HepG2 (cell line): ENCODE results near the gene GMEB1. TPM values are rescaled to one million over a fixed set of nuclear protein-coding genes. Genes with fewer than 3 reads are reported as not detected.

ENCODE experiments used
- ATRX ChIP-seq: sonication (generic); formaldehyde crosslinking; IDR thresholded peaks from 2 replicates; pipeline ENCODE4 v1.4.0; 2020; ENCODE audit warnings: missing genetic modification reagents, borderline replicate concordance
- KDM5A ChIP-seq: fragments of 200-600 bp; sonication (generic); IDR thresholded peaks from 2 replicates; pipeline ENCODE4 v1.7.0; 2018; ENCODE audit warnings: antibody characterized with exemption, mild to moderate bottlenecking, low read length, borderline replicate concordance
- MAF1 ChIP-seq: sonication (generic); formaldehyde crosslinking; IDR thresholded peaks from 2 replicates; pipeline ENCODE4 v1.5.0; 2020; ENCODE audit warnings: missing genetic modification reagents, borderline replicate concordance
- PATZ1 ChIP-seq: sonication (generic); formaldehyde crosslinking; IDR thresholded peaks from 2 replicates; pipeline ENCODE4 v1.4.0; 2020; ENCODE audit warnings: missing genetic modification reagents
- POLR2AphosphoS5 ChIP-seq: IDR thresholded peaks from 2 replicates; pipeline ENCODE4 v1.6.1; 2012; ENCODE audit warnings: low read depth, low read length
- REXO4 ChIP-seq: sonication (generic); formaldehyde crosslinking; IDR thresholded peaks from 2 replicates; pipeline ENCODE4 v1.8.0; 2022; ENCODE audit warnings: missing genetic modification reagents, mild to moderate bottlenecking, borderline replicate concordance
- SALL2 ChIP-seq: sonication (generic); formaldehyde crosslinking; IDR thresholded peaks from 2 replicates; pipeline ENCODE4 v1.8.1; 2023; ENCODE audit warnings: mild to moderate bottlenecking, missing genetic modification reagents, inconsistent platforms
- SNAI1 ChIP-seq: sonication (generic); formaldehyde crosslinking; IDR thresholded peaks from 2 replicates; pipeline ENCODE4 v1.5.0; 2020; ENCODE audit warnings: mild to moderate bottlenecking, missing genetic modification reagents, borderline replicate concordance
- ZFP90 ChIP-seq: sonication (generic); formaldehyde crosslinking; IDR thresholded peaks from 2 replicates; pipeline ENCODE4 v1.8.0; 2022; ENCODE audit warnings: missing genetic modification reagents, mild to moderate bottlenecking, inconsistent platforms, borderline replicate concordance
- ZNF335 ChIP-seq: sonication (generic); formaldehyde crosslinking; IDR thresholded peaks from 2 replicates; pipeline ENCODE4 v1.4.0; 2020; ENCODE audit warnings: missing genetic modification reagents
- ZNF33A ChIP-seq: sonication (generic); formaldehyde crosslinking; IDR thresholded peaks from 2 replicates; pipeline ENCODE4 v1.5.1; 2020; ENCODE audit warnings: missing genetic modification reagents, mild to moderate bottlenecking, moderate library complexity, borderline replicate concordance
- ZNF605 ChIP-seq: sonication (generic); formaldehyde crosslinking; IDR thresholded peaks from 2 replicates; pipeline ENCODE4 v1.8.0; 2022; ENCODE audit warnings: mild to moderate bottlenecking, missing genetic modification reagents
- ZNF660 ChIP-seq: sonication (generic); formaldehyde crosslinking; IDR thresholded peaks from 2 replicates; pipeline ENCODE4 v1.5.1; 2020; ENCODE audit warnings: mild to moderate bottlenecking, low read depth, missing genetic modification reagents, borderline replicate concordance
- ZNF672 ChIP-seq: sonication (generic); formaldehyde crosslinking; IDR thresholded peaks from 2 replicates; pipeline ENCODE4 v1.8.1; 2022; ENCODE audit warnings: missing genetic modification reagents
- ZNF850 ChIP-seq: sonication (generic); formaldehyde crosslinking; conservative IDR thresholded peaks from 2 replicates; pipeline ENCODE4 v1.9.0; 2021; ENCODE audit warnings: mild to moderate bottlenecking, missing genetic modification reagents
- polyA plus RNA-seq, 8 experiments: library from polyadenylated mRNA; depleted of rRNA in 3 of 8; stranded (reverse) in 7 of 8; unstranded in 1 of 8; fragments of >200 nt; fragmentation: Illumina TruSeq in 4 of 8; extraction: Trizol in 4 of 8; gene quantifications; 2 replicates each; pipeline versions ENCODE4 v1.2.1 to v1.2.3, GENCODE V29; 2011 to 2016; ENCODE audit warnings: low read depth in 4 of 8, missing spikeins in 1 of 8, mixed read lengths in 1 of 8; ENCODE audit not compliant: insufficient read depth in 1 of 8
- total RNA-seq, 5 experiments: library from RNA; depleted of rRNA; stranded (reverse); fragments of >200 nt; fragmentation: Illumina TruSeq; extraction: Trizol; gene quantifications; 2 replicates each; pipeline ENCODE4 v1.2.3, GENCODE V29; 2016; ENCODE audit warnings: low read depth in 1 of 5
- TF ChIP-seq, protein P1 (sequence below): sonication (generic); formaldehyde crosslinking; IDR thresholded peaks from 2 replicates; pipeline ENCODE4 v1.8.0; 2022; ENCODE audit warnings: mild to moderate bottlenecking, missing genetic modification reagents
- TF ChIP-seq, protein P2 (sequence below): sonication (generic); formaldehyde crosslinking; IDR thresholded peaks from 2 replicates; pipeline ENCODE4 v1.4.0; 2020; ENCODE audit warnings: mild to moderate bottlenecking, missing genetic modification reagents

Gene GMEB1
- total and polyA plus RNA-seq, 2 of the 13 experiments (the other 11 are each of a cell fraction or from before 2014, with no cell fraction given) = 3.0 to 6.0 TPM

DNA sequence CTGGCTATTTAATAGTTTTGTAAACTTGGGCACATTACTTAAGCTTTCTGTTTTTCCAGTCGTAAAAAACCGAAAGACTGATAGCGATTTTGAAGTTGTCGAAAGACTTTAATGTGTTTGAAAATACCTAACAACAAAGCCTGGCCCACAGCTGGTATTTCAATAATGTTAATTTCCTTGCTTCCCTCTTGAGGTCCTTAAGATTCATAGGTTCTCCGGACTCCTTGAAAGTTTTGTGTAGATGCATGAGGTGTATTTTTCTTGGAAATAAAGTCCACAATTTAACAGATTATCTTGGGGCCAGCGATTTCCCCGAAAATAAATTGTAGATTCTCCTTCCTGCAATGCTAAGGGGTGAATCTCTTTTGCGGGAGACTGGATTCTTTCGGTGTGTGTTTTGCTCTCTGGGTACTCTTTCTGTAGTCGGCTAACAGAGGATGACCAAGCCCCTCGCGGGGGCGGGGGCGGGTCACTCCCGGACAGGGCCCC is 67.4 kb downstream of the GMEB1 start (continued):
- TF ChIP-seq SNAI1 (no peak), ZNF335 (CRISPR knock-in tag) (no peak), ZNF672 (CRISPR knock-in tag) (no peak), ZNF605 (CRISPR knock-in tag) (no peak), ATRX (CRISPR knock-in tag) (no peak), REXO4 (CRISPR knock-in tag) (no peak), POLR2AphosphoS5 (peak; percentile 71), ZNF33A (CRISPR knock-in tag) (no peak), ZFP90 (CRISPR knock-in tag) (no peak), ZNF660 (CRISPR knock-in tag) (no peak), SALL2 (CRISPR knock-in tag) (no peak), KDM5A (no peak), PATZ1 (peak; percentile 98; the same call in 1 of the 2 replicates), MAF1 (CRISPR knock-in tag) (no peak), ZNF850 (CRISPR knock-in tag) (no peak)
- TF ChIP-seq, protein P1, sequence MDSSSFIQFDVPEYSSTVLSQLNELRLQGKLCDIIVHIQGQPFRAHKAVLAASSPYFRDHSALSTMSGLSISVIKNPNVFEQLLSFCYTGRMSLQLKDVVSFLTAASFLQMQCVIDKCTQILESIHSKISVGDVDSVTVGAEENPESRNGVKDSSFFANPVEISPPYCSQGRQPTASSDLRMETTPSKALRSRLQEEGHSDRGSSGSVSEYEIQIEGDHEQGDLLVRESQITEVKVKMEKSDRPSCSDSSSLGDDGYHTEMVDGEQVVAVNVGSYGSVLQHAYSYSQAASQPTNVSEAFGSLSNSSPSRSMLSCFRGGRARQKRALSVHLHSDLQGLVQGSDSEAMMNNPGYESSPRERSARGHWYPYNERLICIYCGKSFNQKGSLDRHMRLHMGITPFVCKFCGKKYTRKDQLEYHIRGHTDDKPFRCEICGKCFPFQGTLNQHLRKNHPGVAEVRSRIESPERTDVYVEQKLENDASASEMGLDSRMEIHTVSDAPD (CRISPR knock-in tag) = no peak
- TF ChIP-seq, protein P2, sequence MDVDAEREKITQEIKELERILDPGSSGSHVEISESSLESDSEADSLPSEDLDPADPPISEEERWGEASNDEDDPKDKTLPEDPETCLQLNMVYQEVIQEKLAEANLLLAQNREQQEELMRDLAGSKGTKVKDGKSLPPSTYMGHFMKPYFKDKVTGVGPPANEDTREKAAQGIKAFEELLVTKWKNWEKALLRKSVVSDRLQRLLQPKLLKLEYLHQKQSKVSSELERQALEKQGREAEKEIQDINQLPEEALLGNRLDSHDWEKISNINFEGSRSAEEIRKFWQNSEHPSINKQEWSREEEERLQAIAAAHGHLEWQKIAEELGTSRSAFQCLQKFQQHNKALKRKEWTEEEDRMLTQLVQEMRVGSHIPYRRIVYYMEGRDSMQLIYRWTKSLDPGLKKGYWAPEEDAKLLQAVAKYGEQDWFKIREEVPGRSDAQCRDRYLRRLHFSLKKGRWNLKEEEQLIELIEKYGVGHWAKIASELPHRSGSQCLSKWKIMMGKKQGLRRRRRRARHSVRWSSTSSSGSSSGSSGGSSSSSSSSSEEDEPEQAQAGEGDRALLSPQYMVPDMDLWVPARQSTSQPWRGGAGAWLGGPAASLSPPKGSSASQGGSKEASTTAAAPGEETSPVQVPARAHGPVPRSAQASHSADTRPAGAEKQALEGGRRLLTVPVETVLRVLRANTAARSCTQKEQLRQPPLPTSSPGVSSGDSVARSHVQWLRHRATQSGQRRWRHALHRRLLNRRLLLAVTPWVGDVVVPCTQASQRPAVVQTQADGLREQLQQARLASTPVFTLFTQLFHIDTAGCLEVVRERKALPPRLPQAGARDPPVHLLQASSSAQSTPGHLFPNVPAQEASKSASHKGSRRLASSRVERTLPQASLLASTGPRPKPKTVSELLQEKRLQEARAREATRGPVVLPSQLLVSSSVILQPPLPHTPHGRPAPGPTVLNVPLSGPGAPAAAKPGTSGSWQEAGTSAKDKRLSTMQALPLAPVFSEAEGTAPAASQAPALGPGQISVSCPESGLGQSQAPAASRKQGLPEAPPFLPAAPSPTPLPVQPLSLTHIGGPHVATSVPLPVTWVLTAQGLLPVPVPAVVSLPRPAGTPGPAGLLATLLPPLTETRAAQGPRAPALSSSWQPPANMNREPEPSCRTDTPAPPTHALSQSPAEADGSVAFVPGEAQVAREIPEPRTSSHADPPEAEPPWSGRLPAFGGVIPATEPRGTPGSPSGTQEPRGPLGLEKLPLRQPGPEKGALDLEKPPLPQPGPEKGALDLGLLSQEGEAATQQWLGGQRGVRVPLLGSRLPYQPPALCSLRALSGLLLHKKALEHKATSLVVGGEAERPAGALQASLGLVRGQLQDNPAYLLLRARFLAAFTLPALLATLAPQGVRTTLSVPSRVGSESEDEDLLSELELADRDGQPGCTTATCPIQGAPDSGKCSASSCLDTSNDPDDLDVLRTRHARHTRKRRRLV (CRISPR knock-in tag) = no peak
